Caco-2 (cell line): ENCODE measurements around the gene SMARCD1. TPM values are rescaled to one million over a fixed set of nuclear protein-coding genes. Genes with fewer than 3 reads are reported as not detected.

Source experiments
- BruUV-seq: library from RNA; stranded (reverse); fragments of 400-500 nt; replicated peaks from 2 replicates; lab custom pipeline; 2021; lab: Mats Ljungman, UMichigan
- CTCF ChIA-PET: fragments of 300-600 bp; sonication (Branson Sonifier 250); formaldehyde crosslinking; loops from one replicate; lab custom pipeline; 2022; ENCODE audit warnings: antibody characterized with exemption; lab: Charles Lee
- POLR2A ChIA-PET: fragments of 300-600 bp; sonication (Branson Sonifier 250); formaldehyde crosslinking; loops from one replicate; lab custom pipeline; 2022; ENCODE audit warnings: antibody characterized with exemption; lab: Charles Lee
- DNase-seq, 2 experiments: peaks; one replicate each; pipeline versions ENCODE4 v3.0.0 to v3.0.0-alpha.2; 2020 to 2022
- H3K27me3 ChIP-seq: replicated peaks from 2 replicates; pipeline ENCODE4 v1.6.0; 2011; ENCODE audit warnings: low read length; ENCODE audit not compliant: control insufficient read depth, insufficient read depth
- H3K36me3 ChIP-seq: 2 replicates; pipeline ENCODE4 v1.5.1; 2011; ENCODE audit warnings: low read length; ENCODE audit not compliant: control insufficient read depth, insufficient read depth
- H3K4me1 ChIP-seq: fragments of 250-450 bp; sonication (Bioruptor Pico); 2 replicates; pipeline ENCODE4 v1.5.1; 2020; ENCODE audit warnings: mild to moderate bottlenecking
- H3K4me3 ChIP-seq: 2 replicates; pipeline ENCODE4 v1.5.1; 2011; ENCODE audit warnings: low read depth, mild to moderate bottlenecking, control low read depth, low read length
- H3K9me3 ChIP-seq: fragments of 250-450 bp; sonication (Bioruptor Pico); 2 replicates; pipeline ENCODE4 v1.5.1; 2020; ENCODE audit warnings: mild to moderate bottlenecking, moderate library complexity
- H3K27ac Mint-ChIP-seq: one replicate; pipeline ENCODE4 v1.8.0; 2022; ENCODE audit warnings: mixed read lengths; ENCODE audit not compliant: unreplicated experiment
- H3K27me3 Mint-ChIP-seq: one replicate; pipeline ENCODE4 v1.8.0; 2022; ENCODE audit warnings: mixed read lengths; ENCODE audit not compliant: insufficient read depth, unreplicated experiment
- H3K36me3 Mint-ChIP-seq: one replicate; pipeline ENCODE4 v1.8.0; 2022; ENCODE audit warnings: mild to moderate bottlenecking, mixed read lengths; ENCODE audit not compliant: insufficient read depth, unreplicated experiment
- H3K4me1 Mint-ChIP-seq: one replicate; pipeline ENCODE4 v1.8.0; 2022; ENCODE audit warnings: low read depth, mixed read lengths; ENCODE audit not compliant: unreplicated experiment
- H3K4me3 Mint-ChIP-seq: one replicate; pipeline ENCODE4 v1.8.0; 2022; ENCODE audit warnings: mild to moderate bottlenecking, moderate library complexity, mixed read lengths; ENCODE audit not compliant: unreplicated experiment
- H3K9me3 Mint-ChIP-seq: one replicate; pipeline ENCODE4 v1.8.0; 2022; ENCODE audit warnings: mixed read lengths; ENCODE audit not compliant: unreplicated experiment
- CTCF ChIP-seq, 2 experiments: fragments of 200-600 bp in 1 of 2; IDR thresholded peaks; 1 replicate in 1 of 2; 2 replicates in 1 of 2; pipeline versions ENCODE4 v1.5.1 to v1.8.0; 2011 to 2022; ENCODE audit warnings: antibody characterized with exemption in 1 of 2, control low read depth in 1 of 2, inconsistent platforms in 1 of 2, low read depth in 1 of 2, low read length in 1 of 2, mild to moderate bottlenecking in 1 of 2, moderate library complexity in 1 of 2; ENCODE audit not compliant: insufficient read depth in 1 of 2, severe bottlenecking in 1 of 2, unreplicated experiment in 1 of 2
- intact Hi-C: fragments of 100-400 bp; cut with micrococcal nuclease; formaldehyde crosslinking; loops from one replicate; pipeline ENCODE4 v1.10.0; 2022; ENCODE audit not compliant: unreplicated experiment
- total RNA-seq: library from RNA; stranded (reverse); gene quantifications from 2 replicates; pipeline ENCODE4 v1.2.3, GENCODE V29; 2022

Gene SMARCD1
- total RNA-seq, 1 experiment from 2014 or later, result 158 TPM

GRCh38 chr12:50088577-50089335 lies 3.6 kb downstream of the SMARCD1 start:
- no peak overlapping the region for H3K27ac Mint-ChIP-seq
- peak; percentile 81 to 87 for TF ChIP-seq CTCF (IDR thresholded peaks at IDR 0.05; ENCODE audit: insufficient read depth in 1 of 2, low read depth in 1 of 2, low read length in 1 of 2, severe bottlenecking in 1 of 2, unreplicated experiment in 1 of 2)
- no peak overlapping the region for H3K4me3 Mint-ChIP-seq
- H3K9me3 Mint-ChIP-seq, result no peaks in the 10 kb centered on the region
- ChIA-PET CTCF (interaction anchor here (0.7 to 2.1 kb wide), 5 partner anchors 13 to 23 kb away, joined by 3 to 13 read pairs (median 3); partner anchors contain the start of gene COX14), POLR2A (interaction anchor here (1.0 to 1.3 kb wide), 2 partner anchors 21 to 23 kb away, joined by 3 read pairs; partner anchors contain the start of gene COX14)
- intact Hi-C loops, result loop anchor here (1.0 kb wide), 1 partner anchor 87 kb away; no protein-coding TSS in a partner anchor
- no TSS peak for BruUV-seq
- Histone ChIP-seq H3K27me3 (no peaks in the 10 kb centered on the region), H3K36me3 (peaks cover 18% of the 10 kb centered on the region), H3K4me1 (peaks cover 13% of the 10 kb centered on the region), H3K4me3 (no peak overlapping the region), H3K9me3 (no peaks in the 10 kb centered on the region)
- no peaks in the 10 kb centered on the region for H3K27me3 Mint-ChIP-seq
- H3K36me3 Mint-ChIP-seq, result peaks cover 80% of the 10 kb centered on the region
- DNase-seq, result peak; percentile 77 to 82
- peaks cover 12% of the 10 kb centered on the region for H3K4me1 Mint-ChIP-seq

- POLR2A ChIA-PET, result interaction anchor here (1.0 kb wide), 1 partner anchor 22 kb away, joined by 3 read pairs; the partner anchor contains the start of gene COX14
These were observed 4.6 kb downstream of the SMARCD1 start for GRCh38 chr12:50089730-50090129.

More at GRCh38 chr12:50089730-50090129, 4.6 kb downstream of the SMARCD1 start:
- no peaks in the 10 kb centered on the region for H3K27me3 ChIP-seq
- no peak overlapping the region for H3K4me3 ChIP-seq
- no peaks in the 10 kb centered on the region for H3K9me3 Mint-ChIP-seq
- BruUV-seq, result no TSS peak
- no peak for DNase-seq
- peaks cover 20% of the 10 kb centered on the region for H3K36me3 ChIP-seq
- peaks cover 11% of the 10 kb centered on the region for H3K4me1 Mint-ChIP-seq
- H3K9me3 ChIP-seq, result no peaks in the 10 kb centered on the region
- peaks cover 4% of the 10 kb centered on the region; the same call in 1 of the 2 replicates for H3K4me1 ChIP-seq
- TF ChIP-seq CTCF (IDR thresholded peaks at IDR 0.05; ENCODE audit: insufficient read depth in 1 of 2, low read depth in 1 of 2, low read length in 1 of 2, severe bottlenecking in 1 of 2, unreplicated experiment in 1 of 2), result no peak
- no peak overlapping the region for H3K4me3 Mint-ChIP-seq
- no peaks in the 10 kb centered on the region for H3K27me3 Mint-ChIP-seq
- H3K27ac Mint-ChIP-seq, result no peak overlapping the region
- intact Hi-C loops, result no loop called here
- H3K36me3 Mint-ChIP-seq, result peaks cover 89% of the 10 kb centered on the region
- CTCF ChIA-PET, result interaction anchor here (0.6 to 1.5 kb wide), 3 partner anchors 13 to 1149 kb away, joined by 3 to 5 read pairs (median 3); partner anchors contain the start of genes COX14 and DAZAP2
